Upper lobe of right lung (tissue), 1 donor: ENCODE data around the gene TXNDC16. TPM values are rescaled to one million over a fixed set of nuclear protein-coding genes. Genes with fewer than 3 reads are reported as not detected.
A peak's percentile ranks its signal among the peaks of the same experiment; 100 is the strongest.

Experiments
- ATAC-seq: fragments of 200-7000 bp; cut with Tn5 transposase; one replicate; pipeline ENCODE4 v1.9.1; 2020; ENCODE audit warnings: mild to moderate bottlenecking, moderate library complexity
- DNase-seq: peaks from one replicate; pipeline ENCODE4 v3.0.0-alpha.2; 2020
- H3K27ac ChIP-seq: fragments of 200-600 bp; one replicate; pipeline ENCODE4 v1.8.0; 2022
- H3K27me3 ChIP-seq: fragments of 200-600 bp; one replicate; pipeline ENCODE4 v1.8.0; 2022; ENCODE audit warnings: mild to moderate bottlenecking
- H3K36me3 ChIP-seq: fragments of 200-600 bp; one replicate; pipeline ENCODE4 v1.8.0; 2022
- H3K4me1 ChIP-seq: fragments of 200-600 bp; one replicate; pipeline ENCODE4 v1.8.0; 2022
- H3K4me3 ChIP-seq: fragments of 200-600 bp; one replicate; pipeline ENCODE4 v1.8.0; 2022; ENCODE audit warnings: mild to moderate bottlenecking
- H3K9me3 ChIP-seq: fragments of 200-600 bp; one replicate; pipeline ENCODE4 v1.8.0; 2022
- intact Hi-C: fragments of 100-400 bp; cut with DNase I; formaldehyde crosslinking; loops from one replicate; pipeline ENCODE4 v1.11.0; 2022
- total RNA-seq: library from RNA; stranded (reverse); fragmentation: NEBNext Ultra II Directional; extraction: Animal tissue kit (Norgen Biotek cat#: 25700); gene quantifications from one replicate; pipeline ENCODE4 v1.2.1, GENCODE V29; 2021
- TF ChIP-seq, protein P1 (sequence below): fragments of 200-600 bp; IDR thresholded peaks from one replicate; pipeline ENCODE4 v1.8.0; 2022; ENCODE audit warnings: antibody characterized with exemption
- donor health status: DM: no; HTN: yes; CAD: no; lungs with severe emphysema.

The TXNDC16 gene
- total RNA-seq, 1 donor from 2014 or later = 5.1 TPM

DNA sequence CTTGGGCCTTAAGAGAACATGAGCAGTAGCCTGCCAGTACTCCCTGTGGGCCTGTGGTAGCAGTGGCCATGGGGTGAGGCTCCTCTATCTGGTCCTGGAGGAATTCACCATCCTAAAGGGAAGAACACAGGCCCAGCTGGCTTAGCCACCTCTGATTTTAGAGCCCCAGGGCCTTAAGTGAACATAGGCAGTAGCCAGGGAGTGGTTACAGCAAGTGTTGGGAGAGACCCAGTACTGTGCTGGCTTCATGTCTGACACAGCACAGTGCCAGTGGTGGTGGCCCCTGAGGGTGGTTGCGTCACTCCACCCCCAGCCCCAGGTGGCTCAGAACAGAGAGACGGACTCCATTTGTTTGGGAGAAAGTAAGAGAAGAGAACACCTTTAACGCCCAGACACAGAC is 105.1 kb downstream of the TXNDC16 start:
- no peak overlapping the region for H3K4me3 ChIP-seq
- ATAC-seq (no peak), DNase-seq (no peak)
- intact Hi-C loops = no loop called here
- no peaks in the 10 kb centered on the region for H3K27me3 ChIP-seq
- no peak overlapping the region for H3K27ac ChIP-seq
- TF ChIP-seq, protein P1, sequence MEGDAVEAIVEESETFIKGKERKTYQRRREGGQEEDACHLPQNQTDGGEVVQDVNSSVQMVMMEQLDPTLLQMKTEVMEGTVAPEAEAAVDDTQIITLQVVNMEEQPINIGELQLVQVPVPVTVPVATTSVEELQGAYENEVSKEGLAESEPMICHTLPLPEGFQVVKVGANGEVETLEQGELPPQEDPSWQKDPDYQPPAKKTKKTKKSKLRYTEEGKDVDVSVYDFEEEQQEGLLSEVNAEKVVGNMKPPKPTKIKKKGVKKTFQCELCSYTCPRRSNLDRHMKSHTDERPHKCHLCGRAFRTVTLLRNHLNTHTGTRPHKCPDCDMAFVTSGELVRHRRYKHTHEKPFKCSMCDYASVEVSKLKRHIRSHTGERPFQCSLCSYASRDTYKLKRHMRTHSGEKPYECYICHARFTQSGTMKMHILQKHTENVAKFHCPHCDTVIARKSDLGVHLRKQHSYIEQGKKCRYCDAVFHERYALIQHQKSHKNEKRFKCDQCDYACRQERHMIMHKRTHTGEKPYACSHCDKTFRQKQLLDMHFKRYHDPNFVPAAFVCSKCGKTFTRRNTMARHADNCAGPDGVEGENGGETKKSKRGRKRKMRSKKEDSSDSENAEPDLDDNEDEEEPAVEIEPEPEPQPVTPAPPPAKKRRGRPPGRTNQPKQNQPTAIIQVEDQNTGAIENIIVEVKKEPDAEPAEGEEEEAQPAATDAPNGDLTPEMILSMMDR = no peak
- H3K9me3 ChIP-seq = no peaks in the 10 kb centered on the region
- no peaks in the 10 kb centered on the region for H3K4me1 ChIP-seq
- H3K36me3 ChIP-seq = no peaks in the 10 kb centered on the region

DNA sequence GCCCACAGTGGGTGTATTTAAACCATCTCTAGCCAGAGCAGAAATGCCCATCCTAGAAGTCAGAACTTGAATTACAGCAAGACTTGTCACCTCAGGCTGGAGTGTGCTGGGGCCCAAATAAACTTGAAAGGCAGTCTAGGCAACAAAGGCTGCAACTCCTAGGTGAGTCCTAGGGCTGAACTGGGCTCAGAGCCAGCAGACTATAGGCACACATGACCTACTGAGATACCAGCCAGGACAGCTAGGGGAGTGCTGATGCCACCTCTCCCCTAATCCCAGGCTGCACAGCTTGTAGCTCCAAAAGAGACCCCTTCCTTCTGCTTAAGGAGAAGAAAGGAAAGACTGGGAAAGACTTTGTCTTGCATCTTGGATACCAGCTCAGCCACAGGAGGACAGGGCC is 106.0 kb downstream of the TXNDC16 start:
- intact Hi-C loops = no loop called here
- TF ChIP-seq, protein P1 = no peak
- H3K36me3 ChIP-seq = no peaks in the 10 kb centered on the region
- peak; percentile 21 for ATAC-seq
- H3K27ac ChIP-seq = no peak overlapping the region
- no peaks in the 10 kb centered on the region for H3K9me3 ChIP-seq
- H3K27me3 ChIP-seq = no peaks in the 10 kb centered on the region
- H3K4me1 ChIP-seq = no peaks in the 10 kb centered on the region
- DNase-seq = no peak
- H3K4me3 ChIP-seq = no peak overlapping the region

DNA sequence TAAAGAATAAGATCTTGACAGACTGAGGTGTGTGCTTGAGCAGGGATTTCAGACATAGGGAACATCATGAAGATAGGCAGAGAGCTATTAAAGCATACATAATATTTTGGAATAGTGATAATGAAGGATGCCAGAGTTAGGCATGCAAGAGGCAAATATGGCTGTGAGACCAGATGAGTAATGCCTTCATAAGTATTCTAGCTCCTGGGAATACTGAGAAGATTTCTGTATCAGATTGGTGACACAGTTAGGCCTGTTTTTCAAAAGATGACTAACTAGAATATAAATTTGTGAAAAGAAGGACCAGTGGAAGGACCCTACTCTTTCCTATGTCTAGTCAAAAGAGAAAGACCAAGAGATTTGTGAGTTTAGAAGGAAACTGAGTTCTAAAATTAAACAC is 108.8 kb downstream of the TXNDC16 start:
- H3K27ac ChIP-seq = no peak overlapping the region

DNA sequence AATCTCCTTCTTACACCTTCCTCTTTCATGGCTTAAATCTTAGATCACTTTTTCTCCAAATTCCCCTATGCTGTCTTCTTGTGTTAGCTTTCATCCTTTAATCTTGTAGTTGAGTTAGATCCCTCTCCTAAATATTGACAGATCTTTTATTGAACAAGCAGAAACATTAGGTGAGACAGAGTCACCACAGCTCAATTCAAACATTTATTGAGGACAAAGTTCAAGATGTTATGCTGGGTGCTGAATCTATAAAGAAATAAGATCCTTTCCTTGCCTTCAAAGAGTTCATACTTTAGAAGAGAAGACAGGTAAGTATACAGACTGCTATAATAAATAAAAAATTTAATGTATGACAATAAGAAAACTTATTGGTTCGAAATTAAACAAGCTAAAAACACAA is 109.7 kb downstream of the TXNDC16 start:
- Histone ChIP-seq H3K4me1 (no peaks in the 10 kb centered on the region), H3K9me3 (no peaks in the 10 kb centered on the region), H3K4me3 (no peak overlapping the region), H3K27me3 (no peaks in the 10 kb centered on the region), H3K27ac (no peak overlapping the region), H3K36me3 (no peaks in the 10 kb centered on the region)
- TF ChIP-seq, protein P1 = no peak
- intact Hi-C loops = no loop called here
- ATAC-seq = no peak
- DNase-seq = no peak

More for the DNA sequence above, 108.8 kb downstream of the TXNDC16 start:
- no peaks in the 10 kb centered on the region for H3K27me3 ChIP-seq
- TF ChIP-seq, protein P1 = no peak
- DNase-seq (no peak), ATAC-seq (no peak)
- intact Hi-C loops = no loop called here
- no peaks in the 10 kb centered on the region for H3K4me1 ChIP-seq
- no peaks in the 10 kb centered on the region for H3K36me3 ChIP-seq
- H3K4me3 ChIP-seq = no peak overlapping the region
- H3K9me3 ChIP-seq = no peaks in the 10 kb centered on the region

DNA sequence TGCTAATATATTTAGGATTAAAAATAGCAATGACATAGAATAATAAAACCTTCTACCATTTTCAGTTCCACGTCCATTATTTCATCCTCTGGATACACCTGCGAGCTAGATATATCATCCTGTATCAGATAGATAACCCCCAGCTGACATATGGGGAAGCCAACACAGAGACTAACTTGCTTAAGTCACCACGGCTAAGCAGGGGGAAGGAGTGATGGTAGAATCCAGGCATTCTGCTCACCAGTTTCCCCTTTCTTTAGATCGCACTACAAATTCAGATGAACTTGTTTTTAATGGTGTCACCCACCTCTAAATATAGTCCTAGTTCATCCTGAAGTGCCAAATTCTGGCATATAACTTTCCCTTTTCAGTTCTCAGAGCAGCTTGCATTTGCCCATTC is 110.1 kb downstream of the TXNDC16 start:
- H3K4me1 ChIP-seq = no peaks in the 10 kb centered on the region
- H3K27me3 ChIP-seq = no peaks in the 10 kb centered on the region
- H3K4me3 ChIP-seq = no peak overlapping the region
- no peak for ATAC-seq
- no peak for DNase-seq
- TF ChIP-seq, protein P1 = no peak
- H3K9me3 ChIP-seq = no peaks in the 10 kb centered on the region
- intact Hi-C loops = no loop called here
- no peaks in the 10 kb centered on the region for H3K36me3 ChIP-seq
- H3K27ac ChIP-seq = no peak overlapping the region

DNA sequence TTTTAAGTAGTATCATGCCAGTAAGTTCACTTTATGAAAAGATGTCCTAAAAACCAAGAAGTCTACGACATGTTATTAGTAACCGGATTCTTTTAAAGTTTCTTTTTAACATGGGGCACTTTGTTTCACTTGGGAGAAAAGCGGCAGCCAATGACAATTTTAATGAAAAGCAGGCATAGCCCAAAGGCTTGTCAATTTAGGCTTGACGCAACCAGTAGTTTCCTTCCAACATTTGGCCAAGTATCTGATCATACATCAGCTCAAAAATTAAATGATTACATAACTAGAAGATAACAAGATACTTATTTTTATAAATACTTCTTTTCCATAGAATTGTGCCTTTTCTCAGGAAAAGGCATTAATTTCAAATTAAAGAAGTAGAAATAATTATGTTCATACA is 112.8 kb downstream of the TXNDC16 start:
- intact Hi-C loops = no loop called here
- H3K9me3 ChIP-seq = no peaks in the 10 kb centered on the region
- DNase-seq = no peak
- ATAC-seq = no peak
- H3K4me1 ChIP-seq = no peaks in the 10 kb centered on the region
- no peak overlapping the region for H3K27ac ChIP-seq
- H3K4me3 ChIP-seq = no peak overlapping the region
- TF ChIP-seq, protein P1 = no peak
- no peaks in the 10 kb centered on the region for H3K27me3 ChIP-seq
- no peaks in the 10 kb centered on the region for H3K36me3 ChIP-seq
